DOHH2 (cell line): Measurements from ENCODE around the gene CST6.

Experiments
- EZH2phosphoT487 ChIP-seq: fragments of 200-600 bp; sonication (generic); IDR thresholded peaks from 2 replicates; pipeline ENCODE4 v1.6.1; 2017; ENCODE audit warnings: borderline replicate concordance, mild to moderate bottlenecking, antibody characterized with exemption, low read length, moderate library complexity, mixed read lengths
- TF ChIP-seq, protein P1 (sequence below): fragments of 200-600 bp; sonication (generic); IDR thresholded peaks from one replicate; pipeline ENCODE4 v1.5.1; 2014; ENCODE audit warnings: antibody characterized with exemption, mild to moderate bottlenecking, low read depth, low read length; ENCODE audit not compliant: poor library complexity, severe bottlenecking

DNA sequence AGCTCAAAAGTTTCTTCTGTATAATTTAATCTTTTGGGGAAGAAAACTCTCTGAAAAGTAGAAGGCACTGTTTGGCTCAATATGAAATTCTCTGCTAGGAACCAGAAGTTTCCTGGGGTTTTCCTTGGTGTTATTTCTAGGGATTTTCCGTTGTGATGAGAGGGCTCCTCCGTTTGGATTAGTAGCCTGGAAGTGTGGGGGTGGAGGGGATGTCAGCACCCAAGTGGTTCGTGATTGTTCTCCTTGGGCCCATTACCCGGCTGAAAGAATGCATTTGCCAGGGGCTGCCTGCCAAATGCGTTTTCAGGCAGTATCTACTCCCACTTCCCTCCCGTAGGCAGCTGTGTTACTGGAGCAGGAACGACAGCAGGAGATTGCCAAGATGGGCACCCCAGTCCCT is 44.7 kb downstream of the CST6 start:
- TF ChIP-seq, protein P1, sequence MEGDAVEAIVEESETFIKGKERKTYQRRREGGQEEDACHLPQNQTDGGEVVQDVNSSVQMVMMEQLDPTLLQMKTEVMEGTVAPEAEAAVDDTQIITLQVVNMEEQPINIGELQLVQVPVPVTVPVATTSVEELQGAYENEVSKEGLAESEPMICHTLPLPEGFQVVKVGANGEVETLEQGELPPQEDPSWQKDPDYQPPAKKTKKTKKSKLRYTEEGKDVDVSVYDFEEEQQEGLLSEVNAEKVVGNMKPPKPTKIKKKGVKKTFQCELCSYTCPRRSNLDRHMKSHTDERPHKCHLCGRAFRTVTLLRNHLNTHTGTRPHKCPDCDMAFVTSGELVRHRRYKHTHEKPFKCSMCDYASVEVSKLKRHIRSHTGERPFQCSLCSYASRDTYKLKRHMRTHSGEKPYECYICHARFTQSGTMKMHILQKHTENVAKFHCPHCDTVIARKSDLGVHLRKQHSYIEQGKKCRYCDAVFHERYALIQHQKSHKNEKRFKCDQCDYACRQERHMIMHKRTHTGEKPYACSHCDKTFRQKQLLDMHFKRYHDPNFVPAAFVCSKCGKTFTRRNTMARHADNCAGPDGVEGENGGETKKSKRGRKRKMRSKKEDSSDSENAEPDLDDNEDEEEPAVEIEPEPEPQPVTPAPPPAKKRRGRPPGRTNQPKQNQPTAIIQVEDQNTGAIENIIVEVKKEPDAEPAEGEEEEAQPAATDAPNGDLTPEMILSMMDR, result no peak
- TF ChIP-seq EZH2phosphoT487, result no peak
